Tibial artery (tissue), 4 donors: ENCODE measurements around the gene TREH.

Experiments used
- DNase-seq, 2 donors: peaks; one replicate each; pipeline ENCODE4 v3.0.0-alpha.2; 2019
- H3K27ac ChIP-seq, 2 donors: fragments of 200-600 bp; sonication (generic) in 1 of 2; 1 replicate in 1 of 2; 2 replicates in 1 of 2; pipeline ENCODE4 v1.5.1; 2018 to 2019; ENCODE audit warnings: mild to moderate bottlenecking in 1 of 2
- H3K27me3 ChIP-seq, 2 donors: fragments of 200-600 bp; sonication (generic) in 1 of 2; one replicate each; pipeline versions ENCODE4 v1.5.1 to v1.6.0; 2016 to 2019
- H3K36me3 ChIP-seq, 3 donors: fragments of 200-600 bp; sonication (generic) in 2 of 3; one replicate each; pipeline ENCODE4 v1.5.1; 2016 to 2019; ENCODE audit warnings: mild to moderate bottlenecking in 2 of 3
- H3K4me1 ChIP-seq, 4 donors: fragments of 200-600 bp; sonication (generic) in 2 of 4; 1 replicate in 3 of 4; 2 replicates in 1 of 4; pipeline ENCODE4 v1.5.1; 2016 to 2019
- H3K4me3 ChIP-seq, 2 donors: fragments of 200-600 bp; sonication (generic) in 1 of 2; 1 replicate in 1 of 2; 2 replicates in 1 of 2; pipeline ENCODE4 v1.5.1; 2018 to 2019; ENCODE audit warnings: mild to moderate bottlenecking in 2 of 2
- H3K9me3 ChIP-seq, 3 donors: fragments of 200-600 bp; sonication (generic) in 1 of 3; one replicate each; pipeline ENCODE4 v1.5.1; 2016 to 2019
- intact Hi-C: fragments of 100-400 bp; cut with DNase I; formaldehyde crosslinking; loops from one replicate; pipeline ENCODE4 v1.15.0; 2023; ENCODE audit warnings: low total_unique reads
- TF ChIP-seq, protein P1 (sequence below), 2 experiments: fragments of 200-600 bp in 1 of 2; fragments of 450-650 bp in 1 of 2; IDR thresholded peaks; one replicate each; pipeline ENCODE4 v1.5.1; 2017 to 2019; ENCODE audit warnings: antibody characterized with exemption in 2 of 2, mild to moderate bottlenecking in 1 of 2, moderate library complexity in 1 of 2

Gene TREH

DNA sequence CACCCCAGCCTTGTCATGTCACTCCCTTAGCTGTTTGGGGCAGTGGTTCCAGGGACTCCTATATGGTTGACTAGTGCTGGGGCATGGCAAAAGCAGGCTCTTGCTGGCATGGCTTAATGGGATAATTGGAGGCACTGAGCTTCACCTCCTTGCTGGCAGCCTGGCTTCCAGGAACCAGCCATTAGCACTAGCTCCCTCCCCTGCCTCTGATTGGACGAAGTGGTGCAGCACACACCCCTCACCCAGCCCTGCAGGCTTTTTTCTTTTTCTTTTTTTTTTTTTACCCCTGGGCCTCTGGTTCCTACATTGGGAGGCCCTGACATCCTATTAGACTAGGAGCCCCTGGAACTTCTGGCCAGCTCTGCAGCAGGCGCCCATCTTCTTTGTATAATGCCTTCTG is 53.5 kb downstream of the TREH start:
- H3K27ac ChIP-seq, result no peak overlapping the region
- intact Hi-C loops, result no loop called here
- peaks cover 39 to 63% (median 56%) of the 10 kb centered on the region in 3 donors for H3K36me3 ChIP-seq
- H3K4me3 ChIP-seq, result no peak overlapping the region
- no peaks in the 10 kb centered on the region for H3K9me3 ChIP-seq
- TF ChIP-seq, protein P1, sequence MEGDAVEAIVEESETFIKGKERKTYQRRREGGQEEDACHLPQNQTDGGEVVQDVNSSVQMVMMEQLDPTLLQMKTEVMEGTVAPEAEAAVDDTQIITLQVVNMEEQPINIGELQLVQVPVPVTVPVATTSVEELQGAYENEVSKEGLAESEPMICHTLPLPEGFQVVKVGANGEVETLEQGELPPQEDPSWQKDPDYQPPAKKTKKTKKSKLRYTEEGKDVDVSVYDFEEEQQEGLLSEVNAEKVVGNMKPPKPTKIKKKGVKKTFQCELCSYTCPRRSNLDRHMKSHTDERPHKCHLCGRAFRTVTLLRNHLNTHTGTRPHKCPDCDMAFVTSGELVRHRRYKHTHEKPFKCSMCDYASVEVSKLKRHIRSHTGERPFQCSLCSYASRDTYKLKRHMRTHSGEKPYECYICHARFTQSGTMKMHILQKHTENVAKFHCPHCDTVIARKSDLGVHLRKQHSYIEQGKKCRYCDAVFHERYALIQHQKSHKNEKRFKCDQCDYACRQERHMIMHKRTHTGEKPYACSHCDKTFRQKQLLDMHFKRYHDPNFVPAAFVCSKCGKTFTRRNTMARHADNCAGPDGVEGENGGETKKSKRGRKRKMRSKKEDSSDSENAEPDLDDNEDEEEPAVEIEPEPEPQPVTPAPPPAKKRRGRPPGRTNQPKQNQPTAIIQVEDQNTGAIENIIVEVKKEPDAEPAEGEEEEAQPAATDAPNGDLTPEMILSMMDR (IDR thresholded peaks at IDR 0.05), result no peak
- H3K4me1 ChIP-seq, result peaks cover 5 to 64% (median 35%) of the 10 kb centered on the region in 4 donors
- DNase-seq, result no peak
- H3K27me3 ChIP-seq, result no peaks in the 10 kb centered on the region

DNA sequence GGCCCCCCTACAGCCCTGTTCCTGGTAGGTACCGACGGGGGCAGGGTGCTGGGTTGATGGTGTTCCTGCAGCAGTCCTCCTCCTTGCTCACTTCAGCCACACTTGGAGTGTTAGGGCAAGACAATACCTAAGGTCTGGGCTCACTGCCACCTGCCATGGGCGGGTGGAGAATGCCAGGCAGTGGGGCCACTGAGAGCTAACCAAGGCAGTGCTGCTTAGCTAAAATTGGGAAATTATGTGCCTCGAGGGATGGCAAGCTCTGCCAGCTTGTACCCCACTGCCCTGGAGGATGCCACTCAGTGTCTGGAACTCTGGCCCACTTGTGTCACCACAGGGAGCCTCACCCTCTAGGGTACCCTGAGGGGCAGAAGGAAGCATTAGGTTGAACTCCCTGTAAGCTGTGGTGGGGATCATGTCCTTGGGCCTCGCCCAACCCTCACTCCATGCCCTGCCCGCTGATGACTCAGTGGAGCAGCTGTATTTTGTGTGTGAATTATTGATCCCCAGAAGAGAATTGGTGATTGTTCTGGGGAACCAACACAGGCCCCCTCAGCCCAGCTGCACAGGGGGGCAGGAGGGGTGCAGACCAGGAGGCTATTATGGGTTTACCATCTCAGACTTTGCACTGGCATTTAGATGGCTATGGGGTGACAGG is 54.3 kb downstream of the TREH start:
- Histone ChIP-seq H3K4me1 (peaks cover 5 to 65% (median 43%) of the 10 kb centered on the region in 4 donors), H3K27ac (no peak overlapping the region), H3K9me3 (no peaks in the 10 kb centered on the region)

DNA sequence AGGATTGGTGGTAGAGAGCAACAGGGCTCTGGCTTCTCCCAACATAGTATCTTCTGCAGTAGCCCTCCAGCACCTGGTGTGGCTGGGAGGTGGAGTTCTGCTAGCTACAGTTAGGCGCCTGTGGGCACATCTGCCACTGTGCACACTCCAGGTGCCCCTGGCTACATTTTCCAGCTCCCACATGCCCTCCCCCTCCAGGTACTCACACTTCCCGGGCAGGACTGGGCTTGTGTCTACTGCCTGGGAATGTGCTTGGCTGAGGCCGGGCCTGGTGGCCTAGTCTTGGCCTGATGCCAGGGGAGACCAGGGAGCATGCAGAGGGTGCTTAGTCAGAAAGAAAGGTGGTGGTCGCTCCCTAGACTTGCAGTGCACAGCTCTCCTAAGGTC is 56.2 kb downstream of the TREH start:
- Histone ChIP-seq H3K36me3 (peaks cover 29 to 45% (median 37%) of the 10 kb centered on the region in 3 donors), H3K9me3 (no peaks in the 10 kb centered on the region), H3K27ac (peak overlapping the region; percentile 87 to 93), H3K27me3 (no peaks in the 10 kb centered on the region), H3K4me3 (peak overlapping the region in 1 of 2 donors; percentile 62), H3K4me1 (peaks cover 5 to 65% (median 54%) of the 10 kb centered on the region in 4 donors)
- TF ChIP-seq, protein P1 (IDR thresholded peaks at IDR 0.05), result no peak
- intact Hi-C loops, result no loop called here
- no peak for DNase-seq

More for the DNA sequence above, 54.3 kb downstream of the TREH start:
- H3K27me3 ChIP-seq, result no peaks in the 10 kb centered on the region
- TF ChIP-seq, protein P1 (IDR thresholded peaks at IDR 0.05), result no peak
- no peak for DNase-seq
- H3K4me3 ChIP-seq, result no peak overlapping the region
- peaks cover 39 to 55% (median 54%) of the 10 kb centered on the region in 3 donors for H3K36me3 ChIP-seq
- intact Hi-C loops, result no loop called here

DNA sequence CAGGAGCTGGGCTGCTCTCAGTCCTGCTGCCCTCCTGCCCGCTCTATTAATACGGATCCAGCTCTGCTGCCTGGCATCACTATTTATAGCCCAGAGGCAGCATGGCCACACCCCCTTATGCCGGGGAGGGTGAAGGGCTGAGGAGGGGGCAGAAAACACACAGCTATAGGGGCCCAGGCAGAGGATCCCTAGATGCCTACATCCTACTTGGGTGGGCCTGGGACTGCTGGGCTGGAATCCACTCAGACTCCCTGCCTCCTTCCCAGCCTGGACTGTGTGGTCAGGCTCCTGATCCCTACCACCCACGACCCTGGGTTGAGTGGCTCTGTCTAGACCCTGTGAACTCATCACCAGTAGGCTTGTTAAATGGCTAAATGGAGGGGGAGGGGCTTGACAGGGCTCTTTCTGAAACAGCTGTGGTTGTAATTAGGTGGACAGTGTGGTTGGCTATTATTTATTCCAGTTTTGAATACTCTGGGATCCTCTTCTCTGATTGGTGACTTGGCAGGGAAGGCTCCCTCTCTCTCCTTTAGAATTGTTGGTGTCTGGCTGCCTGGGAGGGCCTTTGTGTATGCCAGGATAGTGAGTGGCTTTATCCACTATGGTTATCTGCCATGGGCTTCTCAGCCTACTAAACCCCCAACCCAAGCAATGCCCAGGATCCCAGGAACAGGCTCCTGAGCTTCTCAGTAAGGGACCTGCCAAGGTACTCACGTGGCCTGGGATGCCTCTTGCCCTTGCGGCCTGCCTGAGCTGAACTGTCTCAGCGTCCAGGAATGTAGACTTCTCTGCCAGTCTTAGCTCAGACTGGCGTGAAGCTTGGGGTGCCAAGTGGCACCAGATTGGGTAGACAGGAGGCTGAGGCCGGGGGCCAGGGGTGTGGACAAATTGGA is 56.8 kb downstream of the TREH start:
- H3K27me3 ChIP-seq, result no peaks in the 10 kb centered on the region
- intact Hi-C loops, result no loop called here
- peak overlapping the region; percentile 58 to 62 for H3K4me3 ChIP-seq
- DNase-seq, result peak in 1 of 2 donors; percentile 81
- no peaks in the 10 kb centered on the region for H3K9me3 ChIP-seq
- peak overlapping the region; percentile 87 to 93 for H3K27ac ChIP-seq
- peaks cover 23 to 38% (median 31%) of the 10 kb centered on the region in 3 donors for H3K36me3 ChIP-seq
- TF ChIP-seq, protein P1 (IDR thresholded peaks at IDR 0.05), result no peak
- H3K4me1 ChIP-seq, result peaks cover 5 to 67% (median 59%) of the 10 kb centered on the region in 4 donors

- peak overlapping the region; percentile 58 to 62 for H3K4me3 ChIP-seq
- no peaks in the 10 kb centered on the region for H3K9me3 ChIP-seq
- intact Hi-C loops, result no loop called here
- peaks cover 15 to 31% (median 25%) of the 10 kb centered on the region in 3 donors for H3K36me3 ChIP-seq
- H3K27ac ChIP-seq, result peak overlapping the region; percentile 87 to 93
- TF ChIP-seq, protein P1 (IDR thresholded peaks at IDR 0.05), result no peak
- DNase-seq, result no peak
- peaks cover 5 to 73% (median 62%) of the 10 kb centered on the region in 4 donors for H3K4me1 ChIP-seq
- no peaks in the 10 kb centered on the region for H3K27me3 ChIP-seq
Measured at GRCh38 chr11:118621784-118622375, 57.6 kb downstream of the TREH start.
